NOMO-1 treated with DMSO at 0.1 percent for 48 hours (cell line): Measurements from ENCODE around the gene ACTG2.
A peak's percentile ranks its signal among the peaks of the same experiment; 100 is the strongest.
"Not testable (repeated sequence)": the region's sequence is repeated elsewhere in the genome, so short reads cannot be mapped to it uniquely, and the experiment has no call there.

Source experiments
- DNase-seq: peaks from one replicate; lab custom pipeline; 2025; ENCODE audit not compliant: unreplicated experiment; lab: John Stamatoyannopoulos, UW

ACTG2 gene

DNA sequence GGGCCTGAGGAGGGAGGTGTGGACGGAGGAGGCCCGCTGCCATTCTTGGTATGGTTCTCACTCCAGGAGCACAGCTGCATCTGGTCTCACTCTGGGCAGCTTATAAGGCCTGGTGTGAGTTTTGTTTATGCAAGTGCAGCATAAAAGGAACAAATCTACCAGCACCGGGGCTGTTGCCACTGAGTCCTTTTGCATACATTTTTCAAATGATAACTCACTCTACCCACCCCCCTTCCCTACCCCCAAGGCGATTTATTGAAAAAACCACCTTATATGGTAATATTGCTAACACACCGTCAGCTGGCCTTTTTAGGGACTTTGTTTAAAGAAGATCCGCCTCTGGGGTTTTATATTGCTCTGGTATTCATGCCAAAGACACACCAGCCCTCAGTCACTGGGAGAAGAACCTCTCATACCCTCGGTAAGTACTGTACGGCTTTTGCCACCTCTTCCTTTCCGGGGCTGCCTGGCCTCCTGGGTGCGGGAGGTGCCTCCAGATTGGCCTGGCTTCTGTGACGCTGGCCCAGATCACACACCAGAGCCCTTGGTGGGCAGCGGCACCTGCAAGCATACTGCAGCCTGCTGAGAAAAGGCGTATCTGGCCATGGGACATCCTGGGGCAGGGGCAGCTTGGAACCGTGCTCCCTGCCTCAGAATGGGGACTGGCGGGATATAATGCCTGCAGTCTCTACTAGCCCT, at the start of gene ACTG2:
TSS of gene ACTG2 (plus strand) at position 378 of the 699 bp plus-strand sequence. CDS start 8,304 bp downstream, outside the sequence.
- DNase-seq, result no peak

DNA sequence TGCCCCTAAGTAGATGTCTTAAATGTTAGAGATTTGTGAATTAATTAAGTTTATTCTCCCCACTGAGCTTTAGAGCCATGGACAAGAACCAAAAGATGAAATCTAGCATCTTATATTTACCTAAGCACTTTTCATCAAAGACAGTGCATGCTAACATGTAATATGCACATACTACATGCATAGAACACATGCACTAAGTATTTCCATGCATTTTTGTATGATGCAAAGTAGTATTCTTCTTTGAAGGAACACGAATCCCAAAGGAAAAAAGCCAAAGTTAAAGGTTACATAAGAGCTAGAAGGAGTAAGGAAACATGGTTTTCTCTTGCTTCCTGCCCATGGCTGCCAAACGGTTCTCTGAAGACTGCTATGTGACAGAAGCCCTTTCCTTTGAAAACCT, 48.7 kb upstream of the ACTG2 start:
- no peak for DNase-seq

GRCh38 chr2:73850009-73850408, 42.8 kb upstream of the ACTG2 start:
- no peak for DNase-seq

DNA sequence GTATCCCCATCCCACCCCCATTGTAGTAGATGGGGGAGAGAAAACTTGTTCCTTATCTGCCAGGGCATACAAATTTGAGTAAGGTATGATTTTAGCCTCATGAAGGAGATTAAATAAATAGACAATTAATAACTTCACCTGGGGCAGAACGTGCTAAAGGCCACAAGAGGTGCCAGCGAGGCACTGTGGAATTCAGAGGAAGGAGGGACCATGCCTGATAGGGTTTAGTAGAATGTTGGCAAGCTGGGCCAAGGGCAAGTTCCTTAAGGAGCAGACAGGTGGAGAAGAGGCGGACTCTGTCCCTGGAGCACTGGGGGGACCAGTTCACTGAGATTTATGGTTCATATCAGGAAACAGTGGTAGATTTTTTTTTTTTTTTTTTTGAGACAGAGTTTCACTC, 41.5 kb upstream of the ACTG2 start:
- DNase-seq, result peak; percentile 1

GRCh38 chr2:73852020-73852419, 40.8 kb upstream of the ACTG2 start:
- DNase-seq, result no peak

DNA sequence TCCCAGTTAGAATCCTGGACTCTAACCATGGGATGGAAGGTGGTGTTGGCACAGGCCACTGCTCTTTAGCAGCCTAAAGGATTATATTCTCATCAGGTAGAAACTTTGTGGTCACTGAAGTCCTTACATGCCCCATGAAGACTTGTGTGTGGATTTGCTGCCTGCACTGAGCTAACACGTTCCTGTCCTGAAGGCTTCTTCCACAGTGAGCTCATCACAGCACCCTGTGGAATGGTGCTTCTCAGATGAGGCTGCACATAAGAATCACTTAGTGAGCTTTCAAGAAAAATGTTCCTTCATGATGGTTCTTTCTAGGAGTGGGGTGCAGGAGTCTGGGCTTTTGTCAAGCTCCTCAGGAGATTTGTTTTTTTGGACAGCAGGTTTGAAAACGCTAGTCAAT, 37.3 kb upstream of the ACTG2 start:
- DNase-seq, result no peak

DNA sequence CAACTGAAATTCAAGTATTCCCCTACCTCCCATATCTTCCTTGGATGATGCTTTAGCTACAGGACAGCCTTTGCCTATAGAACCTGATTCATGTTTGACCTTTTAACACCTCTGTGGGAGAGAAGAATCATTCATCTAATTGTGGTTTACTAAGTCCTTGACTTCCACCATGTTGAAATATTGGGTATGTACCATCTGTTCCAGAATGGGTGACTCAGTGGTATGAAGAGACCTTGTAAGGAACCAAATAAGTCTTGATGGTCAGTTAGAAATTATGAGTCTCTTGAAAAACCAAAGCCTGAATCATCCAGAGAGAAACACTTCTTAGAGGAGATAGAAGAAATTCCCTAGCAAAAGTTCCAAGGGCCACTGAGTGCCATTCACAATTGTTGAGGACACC, 36.6 kb upstream of the ACTG2 start:
- DNase-seq, result no peak

DNA sequence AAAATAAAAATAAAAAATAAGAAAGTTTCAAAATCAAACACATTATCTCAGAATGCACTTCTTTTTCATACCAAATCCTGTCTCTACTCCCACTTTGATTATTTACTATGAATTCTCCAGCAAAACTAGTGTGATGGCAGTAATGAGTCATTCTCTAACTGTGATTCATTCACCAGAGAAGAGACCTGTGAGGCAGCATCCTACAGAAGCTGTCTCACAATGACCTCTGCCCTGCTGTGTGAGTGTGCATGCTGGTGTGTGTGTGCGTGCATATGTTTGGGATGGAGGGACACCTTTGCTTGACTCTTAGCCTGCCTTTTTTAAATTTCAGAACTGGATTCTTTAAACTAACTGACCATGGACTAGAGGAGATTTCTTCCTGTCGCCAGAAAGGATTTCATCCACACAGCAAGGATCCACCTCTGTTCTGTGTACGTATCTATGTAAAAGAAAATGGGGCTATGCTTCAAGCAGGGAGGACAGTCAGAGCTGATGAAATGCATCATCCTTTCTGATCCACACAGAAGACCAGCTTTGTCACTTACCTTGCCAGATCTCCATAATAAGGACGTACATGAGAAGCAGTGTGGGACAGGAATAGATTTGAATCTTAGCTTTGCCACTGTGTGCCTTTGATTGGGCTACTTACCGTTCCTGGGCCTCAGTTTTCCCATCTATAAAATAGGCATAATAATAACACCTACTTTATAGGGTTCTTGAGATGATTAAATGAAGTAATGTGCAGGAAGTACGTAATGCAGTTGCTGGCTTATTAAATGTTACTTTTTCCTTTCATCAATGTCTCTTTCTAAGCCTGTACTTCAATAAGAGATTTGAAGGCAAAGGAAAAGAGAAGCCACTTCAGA, 32.9 kb upstream of the ACTG2 start:
- no peak for DNase-seq

DNA sequence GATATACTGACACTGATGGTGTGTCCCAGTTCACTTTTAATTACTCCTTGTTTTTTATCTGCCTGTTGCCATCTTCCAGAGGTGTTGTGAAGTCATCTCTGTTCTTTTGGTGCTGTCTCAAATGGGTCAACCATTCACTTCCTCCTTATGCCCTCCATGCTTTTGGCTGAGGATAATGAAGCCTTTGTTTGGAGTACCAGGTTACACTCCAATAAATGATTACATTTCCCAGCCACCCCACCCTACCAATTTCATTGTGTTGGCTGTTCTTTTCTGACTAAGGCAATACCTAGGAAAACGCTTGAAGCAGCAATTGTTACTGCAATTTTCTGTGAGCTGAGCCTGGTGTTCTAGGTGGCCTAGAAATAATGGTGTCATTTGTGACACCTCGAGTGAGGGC, 29.8 kb upstream of the ACTG2 start:
- DNase-seq, result no peak

DNA sequence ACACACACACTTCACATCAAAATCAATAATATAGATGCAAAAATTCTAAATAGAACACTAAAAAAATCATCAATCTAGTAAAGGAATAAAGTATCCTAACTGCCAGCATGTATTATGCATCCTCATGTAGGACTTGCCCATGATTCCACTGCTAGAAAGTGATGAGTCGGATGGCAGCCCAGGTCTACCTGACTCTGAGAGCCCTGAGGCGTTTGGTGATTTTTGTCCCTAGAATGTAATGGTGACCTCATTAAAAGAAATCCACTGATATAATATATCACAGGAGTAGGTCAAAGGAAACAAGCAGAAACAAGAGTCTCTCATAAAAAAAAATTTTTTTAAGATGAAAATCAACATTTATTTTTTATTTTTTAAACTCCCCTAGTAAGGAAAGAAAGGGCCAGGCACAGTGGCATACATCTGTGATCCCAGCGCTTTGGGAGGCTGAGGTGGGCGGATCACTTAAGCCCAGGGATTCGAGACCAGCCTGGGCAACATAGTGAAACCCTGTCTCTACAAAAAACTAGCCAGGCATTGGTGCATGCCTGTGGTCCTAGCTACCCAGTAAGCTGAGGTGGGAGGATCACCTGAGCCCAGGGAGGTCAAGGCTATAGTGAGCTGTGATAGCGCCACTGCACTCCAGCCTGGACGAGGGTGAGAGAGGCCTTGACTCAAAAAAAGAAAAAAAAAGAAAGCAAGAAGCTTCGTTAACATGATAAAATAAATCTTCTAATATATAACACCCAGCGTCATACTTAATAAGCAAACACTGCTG, 24.4 kb upstream of the ACTG2 start:
- DNase-seq, result no peak

DNA sequence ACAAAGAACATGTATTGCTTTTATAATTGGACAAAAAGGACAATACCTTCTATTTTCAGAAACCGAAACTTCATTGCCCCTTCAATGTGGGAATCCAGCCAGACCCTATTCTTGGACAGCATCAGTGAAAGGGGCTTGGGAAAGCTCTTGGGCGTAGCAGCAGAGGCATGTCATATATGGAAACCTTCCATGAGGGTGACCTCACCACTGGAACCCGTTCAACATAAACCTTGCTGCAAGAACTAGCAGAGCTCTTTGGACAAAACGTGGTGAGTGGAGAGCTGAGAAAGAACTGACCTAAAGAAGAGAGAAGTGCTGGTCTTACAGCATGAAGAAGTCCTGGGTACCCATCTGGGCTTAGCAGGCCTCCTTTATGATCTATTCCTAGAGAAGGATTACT, 22.7 kb upstream of the ACTG2 start:
- no peak for DNase-seq

- peak; percentile 92 for DNase-seq
These were observed 15.6 kb upstream of the ACTG2 start for GRCh38 chr2:73877071-73877802.

- not testable (repeated sequence) for DNase-seq
These were observed 14.8 kb upstream of the ACTG2 start for GRCh38 chr2:73877984-73878383.

- DNase-seq, result no peak
These were observed 7.4 kb upstream of the ACTG2 start for GRCh38 chr2:73885406-73885805.

DNA sequence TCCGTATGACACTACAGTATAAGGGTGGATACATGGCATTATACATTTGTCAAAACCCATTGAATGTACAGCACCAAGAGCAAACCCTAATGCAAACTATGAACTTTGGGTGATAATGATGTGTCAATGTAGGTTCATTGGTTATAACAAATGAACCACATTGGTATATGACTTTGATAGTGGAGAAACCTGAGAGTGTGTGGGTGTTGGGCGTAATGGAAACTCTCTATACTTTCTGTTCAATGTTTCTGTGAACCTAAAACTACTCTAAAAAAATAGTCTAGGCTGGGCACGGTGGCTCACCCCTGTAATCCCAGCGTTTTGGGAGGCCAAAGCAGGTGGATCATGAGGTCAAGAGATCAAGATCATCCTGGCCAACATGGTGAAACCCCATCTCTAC, 6.5 kb upstream of the ACTG2 start:
- no peak for DNase-seq

- DNase-seq, result not testable (repeated sequence)
These were observed 5.0 kb upstream of the ACTG2 start for GRCh38 chr2:73887596-73888353.

GRCh38 chr2:73888388-73888787, 4.4 kb upstream of the ACTG2 start:
- no peak for DNase-seq

GRCh38 chr2:73889206-73889605, 3.6 kb upstream of the ACTG2 start:
- no peak for DNase-seq

DNA sequence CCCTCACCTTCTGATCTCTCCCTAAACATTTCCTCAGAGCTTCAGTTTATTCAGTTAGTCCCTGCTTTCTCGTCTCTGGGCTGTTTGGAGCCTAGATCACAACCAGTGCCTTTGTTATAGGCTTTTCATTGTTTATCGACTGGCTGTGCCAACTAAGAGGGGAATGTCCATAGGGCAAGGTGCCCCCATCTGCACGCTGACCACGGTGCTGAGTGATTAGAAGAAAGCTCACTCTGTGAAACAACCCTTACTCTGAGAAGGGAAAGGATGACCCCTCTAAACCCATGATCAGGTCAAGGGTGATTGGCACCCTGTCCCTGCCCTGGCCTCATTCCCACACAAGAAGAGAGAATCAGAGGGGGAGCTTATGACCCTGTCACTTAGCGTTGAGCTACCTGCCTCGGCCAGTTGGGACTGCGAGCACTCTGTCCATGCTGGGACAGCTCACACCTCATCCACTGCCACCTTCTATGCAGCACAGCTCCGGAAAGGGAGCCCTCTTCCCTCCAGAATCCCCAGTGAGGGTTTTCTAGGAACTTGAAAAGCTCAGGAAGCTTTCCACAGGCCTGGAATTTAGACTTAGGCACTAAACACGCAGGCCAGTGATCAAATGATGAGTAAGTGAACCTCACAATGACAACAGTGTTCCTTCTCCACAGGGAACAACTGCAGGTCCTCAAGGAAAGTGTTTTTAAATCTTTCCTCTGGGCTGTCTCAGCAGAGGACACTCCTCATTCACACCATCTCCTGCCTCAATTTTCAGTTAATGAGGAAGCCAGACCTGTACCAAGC, 2.3 kb upstream of the ACTG2 start:
- no peak for DNase-seq
